H1 (cell line): ENCODE measurements around the gene LPCAT3. TPM values are rescaled to one million over a fixed set of nuclear protein-coding genes. Genes with fewer than 3 reads are reported as not detected.

ENCODE experiments used
- CTCF ChIA-PET: fragments of 300-600 bp; sonication (Branson Sonifier 250); formaldehyde crosslinking; loops from one replicate; lab custom pipeline; 2021; ENCODE audit not compliant: partially characterized antibody; lab: Charles Lee
- POLR2A ChIA-PET: fragments of 300-600 bp; sonication (Branson Sonifier 250); formaldehyde crosslinking; loops from one replicate; lab custom pipeline; 2021; ENCODE audit warnings: inconsistent platforms; ENCODE audit not compliant: partially characterized antibody; lab: Charles Lee
- DNase-seq, 2 experiments: peaks; one replicate each; pipeline versions ENCODE4 v3.0.0 to v3.0.0-alpha.2; 2010 to 2022; ENCODE audit warnings: low spot score in 2 of 2, low read depth in 1 of 2, mixed read lengths in 1 of 2
- FAIRE-seq: peaks from 2 replicates; lab custom pipeline; 2011; peaks lifted over from hg19 to GRCh38; lab: Jason Lieb, UNC
- H2AFZ ChIP-seq: 2 replicates; pipeline ENCODE4 v1.8.1; 2012; ENCODE audit warnings: low read length, inconsistent platforms
- H2AK5ac ChIP-seq: 2 replicates; pipeline ENCODE4 v1.6.1; 2013; ENCODE audit warnings: low read depth, low read length
- H2BK120ac ChIP-seq: replicated peaks from 2 replicates; pipeline ENCODE3; 2013; ENCODE audit warnings: low read depth, low read length, inconsistent platforms
- H2BK12ac ChIP-seq: 2 replicates; pipeline ENCODE4 v1.6.1; 2013; ENCODE audit warnings: low read depth, low read length
- H2BK15ac ChIP-seq: 2 replicates; pipeline ENCODE4 v1.6.1; 2013; ENCODE audit warnings: low read length
- H2BK20ac ChIP-seq: 2 replicates; pipeline ENCODE4 v1.6.1; 2013; ENCODE audit warnings: low read length
- H2BK5ac ChIP-seq: 2 replicates; pipeline ENCODE4 v1.6.1; 2013; ENCODE audit warnings: low read depth, low read length
- H3K14ac ChIP-seq: 2 replicates; pipeline ENCODE4 v1.6.1; 2013; ENCODE audit warnings: inconsistent platforms; ENCODE audit not compliant: insufficient read length
- H3K18ac ChIP-seq: 2 replicates; pipeline ENCODE4 v1.6.1; 2013; ENCODE audit warnings: low read length; ENCODE audit errors: extremely low read depth
- H3K23ac ChIP-seq: 2 replicates; pipeline ENCODE4 v1.6.1; 2013; ENCODE audit warnings: inconsistent platforms; ENCODE audit not compliant: insufficient read length
- H3K23me2 ChIP-seq: 2 replicates; pipeline ENCODE4 v1.6.1; 2013; ENCODE audit warnings: low read depth, low read length
- H3K27ac ChIP-seq: 2 replicates; pipeline ENCODE4 v1.6.1; 2011; ENCODE audit warnings: low read depth, low read length, inconsistent platforms
- H3K27me3 ChIP-seq, 4 experiments: replicated peaks in 1 of 4; 1 replicate in 1 of 4; 2 replicates in 3 of 4; pipeline versions ENCODE4 v1.6.1 to v1.8.1; 2011 to 2013; ENCODE audit warnings: low read length in 3 of 4, mild to moderate bottlenecking in 3 of 4, inconsistent platforms in 2 of 4, mixed read lengths in 2 of 4, moderate library complexity in 1 of 4; ENCODE audit not compliant: control insufficient read depth in 3 of 4, insufficient read depth in 3 of 4; ENCODE audit errors: extremely low read depth in 1 of 4
- H3K36me3 ChIP-seq, 4 experiments: 2 replicates each; pipeline versions ENCODE4 v1.6.1 to v1.8.1; 2011 to 2013; ENCODE audit warnings: mild to moderate bottlenecking in 4 of 4, low read length in 3 of 4, moderate library complexity in 2 of 4, control low read depth in 1 of 4, inconsistent platforms in 1 of 4; ENCODE audit not compliant: insufficient read depth in 4 of 4, control insufficient read depth in 2 of 4
- H3K4ac ChIP-seq: replicated peaks from 2 replicates; pipeline ENCODE3; 2013; ENCODE audit warnings: low read length, low read depth, mixed read lengths, inconsistent platforms; ENCODE audit not compliant: insufficient read length
- H3K4me1 ChIP-seq, 4 experiments: replicated peaks in 1 of 4; 1 replicate in 1 of 4; 2 replicates in 3 of 4; pipeline versions ENCODE4 v1.6.1 to v1.8.1; 2011 to 2013; ENCODE audit warnings: low read length in 3 of 4, inconsistent platforms in 2 of 4, mixed read lengths in 1 of 4; ENCODE audit not compliant: insufficient read depth in 4 of 4, control insufficient read depth in 3 of 4
- H3K4me2 ChIP-seq, 2 experiments: 2 replicates each; pipeline versions ENCODE4 v1.6.1 to v1.8.1; 2011 to 2013; ENCODE audit warnings: low read depth in 2 of 2, low read length in 2 of 2, control low read depth in 1 of 2, inconsistent platforms in 1 of 2, mild to moderate bottlenecking in 1 of 2; ENCODE audit not compliant: insufficient read depth in 1 of 2
- H3K4me3 ChIP-seq, 4 experiments: fragments of 200-600, 300-600 bp in 1 of 4; sonication (generic), shearing (Covaris generic), sonication (Bioruptor Twin) in 1 of 4; 2 replicates each; pipeline versions ENCODE4 v1.5.1 to v1.8.1; 2011 to 2016; ENCODE audit warnings: low read length in 4 of 4, low read depth in 3 of 4, control low read depth in 2 of 4, inconsistent platforms in 2 of 4, mild to moderate bottlenecking in 2 of 4, mixed read lengths in 1 of 4, moderate library complexity in 1 of 4; ENCODE audit not compliant: insufficient read depth in 2 of 4; ENCODE audit errors: extremely low read depth in 1 of 4
- H3K56ac ChIP-seq: replicated peaks from 2 replicates; pipeline ENCODE3; 2013; ENCODE audit warnings: low read depth, mild to moderate bottlenecking, mixed read lengths, low read length, inconsistent platforms; ENCODE audit not compliant: insufficient read length
- H3K79me1 ChIP-seq: 2 replicates; pipeline ENCODE4 v1.6.1; 2013; ENCODE audit warnings: low read depth, low read length, control low read depth
- H3K79me2 ChIP-seq, 2 experiments: 2 replicates each; pipeline versions ENCODE4 v1.6.1 to v1.8.1; 2012 to 2013; ENCODE audit warnings: low read length in 2 of 2, mild to moderate bottlenecking in 2 of 2, inconsistent platforms in 1 of 2; ENCODE audit not compliant: insufficient read depth in 2 of 2, control insufficient read depth in 1 of 2
- H3K9ac ChIP-seq, 4 experiments: replicated peaks in 1 of 4; 1 replicate in 1 of 4; 2 replicates in 3 of 4; pipeline versions ENCODE4 v1.6.1 to v1.8.1; 2011 to 2013; ENCODE audit warnings: low read depth in 3 of 4, low read length in 3 of 4, control low read depth in 2 of 4, mild to moderate bottlenecking in 2 of 4, moderate library complexity in 2 of 4, inconsistent platforms in 1 of 4; ENCODE audit errors: extremely low read depth in 1 of 4
- H3K9me3 ChIP-seq, 2 experiments: 2 replicates each; pipeline versions ENCODE4 v1.6.1 to v1.8.1; 2012 to 2013; ENCODE audit warnings: mild to moderate bottlenecking in 2 of 2, moderate library complexity in 2 of 2, control low read depth in 1 of 2, inconsistent platforms in 1 of 2, low read depth in 1 of 2, low read length in 1 of 2, mixed read lengths in 1 of 2; ENCODE audit not compliant: insufficient read depth in 2 of 2
- H4K20me1 ChIP-seq, 2 experiments: replicated peaks in 1 of 2; 2 replicates each; pipeline versions ENCODE3 to v1.8.1; 2011 to 2013; ENCODE audit warnings: inconsistent platforms in 2 of 2, low read length in 2 of 2, mild to moderate bottlenecking in 1 of 2; ENCODE audit not compliant: insufficient read depth in 2 of 2, control insufficient read depth in 1 of 2
- H4K5ac ChIP-seq: 2 replicates; pipeline ENCODE4 v1.6.1; 2013; ENCODE audit warnings: low read length, low read depth, mixed read lengths, inconsistent platforms; ENCODE audit not compliant: insufficient read length
- H4K8ac ChIP-seq: 2 replicates; pipeline ENCODE4 v1.8.0; 2013; ENCODE audit warnings: mild to moderate bottlenecking, moderate library complexity, low read length, inconsistent platforms; ENCODE audit not compliant: insufficient read depth; ENCODE audit errors: extremely low read depth
- H4K91ac ChIP-seq: replicated peaks from 2 replicates; pipeline ENCODE3; 2013; ENCODE audit warnings: low read length, mixed read lengths, inconsistent platforms; ENCODE audit not compliant: insufficient read length
- HDAC6 ChIP-seq: IDR thresholded peaks from one replicate; pipeline ENCODE4 v1.7.1; 2012; ENCODE audit warnings: low read depth, mild to moderate bottlenecking, inconsistent platforms, low read length, moderate library complexity
- RFX5 ChIP-seq: IDR thresholded peaks from 2 replicates; pipeline ENCODE4 v1.6.1; 2011; ENCODE audit warnings: low read depth, low read length, improper control_type of control experiment, borderline replicate concordance
- TBP ChIP-seq: IDR thresholded peaks from 2 replicates; pipeline ENCODE4 v1.6.1; 2011; ENCODE audit warnings: low read depth, low read length, improper control_type of control experiment
- WGBS, 2 experiments: shearing (Covaris generic) in 1 of 2; methylation state at CpG; one replicate each; pipeline versions ENCODE4 v1.1.6 to v1.1.7; 2013 to 2015; ENCODE audit warnings: low lambda C conversion rate in 2 of 2, mixed read lengths in 2 of 2, inconsistent platforms in 1 of 2, low coverage in 1 of 2, missing lambda C conversion rate in 1 of 2; ENCODE audit not compliant: insufficient replicate concordance in 2 of 2, insufficient coverage in 1 of 2, insufficient read length in 1 of 2; ENCODE audit errors: extremely low coverage in 1 of 2, missing lambda C conversion rate in 1 of 2; 5-methylcytosine and 5-hydroxymethylcytosine counted together
- polyA plus RNA-seq, 7 experiments: library from polyadenylated mRNA; depleted of rRNA in 3 of 7; stranded (reverse) in 5 of 7; unstranded in 2 of 7; fragments of >200 nt in 5 of 7; fragments of 200-250 nt in 2 of 7; gene quantifications; 1 replicate in 5 of 7; 2 replicates in 1 of 7; 4 replicates in 1 of 7; pipeline versions ENCODE4 v1.2.1 to v1.2.3, GENCODE V29; 2011 to 2013; ENCODE audit warnings: missing spikeins in 2 of 7, mixed read lengths in 2 of 7
- total RNA-seq: library from RNA; stranded (reverse); fragmentation: NEBNext Ultra II Directional; extraction: Animal tissue kit (Norgen Biotek cat#: 25700); gene quantifications from 2 replicates; pipeline ENCODE4 v1.2.1, GENCODE V29; 2021

The LPCAT3 gene
- total and polyA plus RNA-seq, 2 of the 8 experiments (the other 6 are each of a cell fraction or from before 2014, with no cell fraction given), result 55.8 to 70.4 TPM

DNA sequence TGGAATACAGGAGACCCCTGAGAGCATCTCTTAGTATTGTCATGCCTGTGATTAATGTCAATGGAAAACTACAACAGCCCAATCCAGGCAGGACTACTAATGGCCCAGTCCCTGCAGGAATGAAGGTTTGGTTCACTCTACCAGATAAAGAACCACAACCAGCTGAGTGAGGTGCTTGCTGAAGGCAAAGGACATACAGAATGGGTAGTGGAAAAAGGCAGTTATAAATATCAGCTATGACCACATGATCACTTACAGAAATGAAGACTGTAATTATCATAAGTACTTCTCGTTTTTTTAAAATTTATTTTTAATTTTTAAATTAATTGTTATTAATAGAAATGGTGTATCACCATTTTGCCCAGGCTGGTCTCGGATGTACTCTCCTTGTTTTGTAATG is 17.2 kb upstream of the LPCAT3 start:
- H3K23ac ChIP-seq, result no peak overlapping the region
- POLR2A ChIA-PET, result no interaction called here

More for the DNA sequence above, 17.2 kb upstream of the LPCAT3 start:
- Histone ChIP-seq H3K4me1 (peaks cover 0 to 4% (median 1%) of the 10 kb centered on the region in 4 experiments; a peak in 2 of 7 replicates), H3K23me2 (no peaks in the 10 kb centered on the region), H3K27ac (no peak overlapping the region), H4K5ac (no peak overlapping the region), H2BK20ac (no peak overlapping the region), H3K79me1 (no peaks in the 10 kb centered on the region), H2BK15ac (no peak overlapping the region), H2AFZ (no peak overlapping the region), H3K4ac (no peak overlapping the region), H3K4me2 (no peak overlapping the region), H2BK12ac (no peak overlapping the region), H3K14ac (no peak overlapping the region), H3K4me3 (no peak overlapping the region), H3K9ac (no peak overlapping the region), H4K20me1 (peaks cover 0 to under 1% of the 10 kb centered on the region in 2 experiments), H3K18ac (no peak overlapping the region), H3K9me3 (no peaks in the 10 kb centered on the region; a peak in 1 of 4 replicates), H4K91ac (no peak overlapping the region), H3K56ac (no peak overlapping the region), H2BK120ac (no peak overlapping the region), H3K79me2 (no peaks in the 10 kb centered on the region), H2AK5ac (no peak overlapping the region), H4K8ac (no peak overlapping the region), H2BK5ac (no peak overlapping the region), H3K36me3 (no peaks in the 10 kb centered on the region), H3K27me3 (no peaks in the 10 kb centered on the region)
- WGBS, 2 experiments, result 88% methylated on average over 2 of the region's 2 CpGs; no CpG with 5 or more reads in 1 of the 2 experiments
- CTCF ChIA-PET, result interaction anchor here (0.8 to 2.2 kb wide), 3 partner anchors 19 to 78 kb away, joined by 3 to 7 read pairs (median 4); no protein-coding TSS in a partner anchor
- FAIRE-seq (no peak), DNase-seq (no peak)
- TF ChIP-seq TBP (no peak), RFX5 (no peak), HDAC6 (no peak)
